Measurements from ENCODE around the gene CZIB. TPM values are rescaled to one million over a fixed set of nuclear protein-coding genes. Genes with fewer than 3 reads are reported as not detected.

Gene CZIB
- total RNA-seq = 10 to 100 TPM; 38.3 to 51.4 (median 44.9) TPM

GRCh38 chr1:53220171-53220961 lies at the start of gene CZIB:
TSS of gene CZIB (minus strand) at chr1:53220634. CDS start at chr1:53220575, 59 bp downstream.
- Histone ChIP-seq H3K27me3 (no peaks in the 10 kb centered on the region), H3K36me3 (peaks cover 0 to 28% of the 10 kb centered on the region in 2 donors), H3K27ac (peak within 1 kb of the TSS; percentile 94 to 98 (median 96)), H3K9me3 (no peaks in the 10 kb centered on the region), H3K4me1 (peaks cover 13 to 15% of the 10 kb centered on the region in 2 donors), H3K4me3 (peak within 1 kb of the TSS; percentile 80 to 89 (median 86))
- TF ChIP-seq, protein P1, sequence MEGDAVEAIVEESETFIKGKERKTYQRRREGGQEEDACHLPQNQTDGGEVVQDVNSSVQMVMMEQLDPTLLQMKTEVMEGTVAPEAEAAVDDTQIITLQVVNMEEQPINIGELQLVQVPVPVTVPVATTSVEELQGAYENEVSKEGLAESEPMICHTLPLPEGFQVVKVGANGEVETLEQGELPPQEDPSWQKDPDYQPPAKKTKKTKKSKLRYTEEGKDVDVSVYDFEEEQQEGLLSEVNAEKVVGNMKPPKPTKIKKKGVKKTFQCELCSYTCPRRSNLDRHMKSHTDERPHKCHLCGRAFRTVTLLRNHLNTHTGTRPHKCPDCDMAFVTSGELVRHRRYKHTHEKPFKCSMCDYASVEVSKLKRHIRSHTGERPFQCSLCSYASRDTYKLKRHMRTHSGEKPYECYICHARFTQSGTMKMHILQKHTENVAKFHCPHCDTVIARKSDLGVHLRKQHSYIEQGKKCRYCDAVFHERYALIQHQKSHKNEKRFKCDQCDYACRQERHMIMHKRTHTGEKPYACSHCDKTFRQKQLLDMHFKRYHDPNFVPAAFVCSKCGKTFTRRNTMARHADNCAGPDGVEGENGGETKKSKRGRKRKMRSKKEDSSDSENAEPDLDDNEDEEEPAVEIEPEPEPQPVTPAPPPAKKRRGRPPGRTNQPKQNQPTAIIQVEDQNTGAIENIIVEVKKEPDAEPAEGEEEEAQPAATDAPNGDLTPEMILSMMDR (IDR thresholded peaks at IDR 0.05 in 4 of 5, conservative IDR thresholded peaks at IDR 0.05 in 1 of 5) = no peak
- TF ChIP-seq POLR2A (IDR thresholded peaks at IDR 0.05) = peak; percentile 80 to 85
- in situ Hi-C loops (cut with MboI; ENCODE audit: low sequenced_read_pairs in 4 of 4) (no loop called here), intact Hi-C loops (cut with DNase I; ENCODE audit: low total_unique reads) (loop anchor here (1.0 kb wide), 2 partner anchors 18 to 24 kb away; partner anchors contain the start of genes CPT2 and MAGOH)
- ATAC-seq (peak; percentile 97 to 98), DNase-seq (peak; percentile 83 to 91)

GRCh38 chr1:53270107-53270506 lies 49.7 kb upstream of the CZIB start:
- in situ Hi-C loops (cut with MboI; ENCODE audit: low sequenced_read_pairs in 4 of 4) (no loop called here), intact Hi-C loops (cut with DNase I; ENCODE audit: low total_unique reads) (no loop called here)
- H3K4me3 ChIP-seq = no peak overlapping the region
- TF ChIP-seq, protein P1 (IDR thresholded peaks at IDR 0.05 in 4 of 5, conservative IDR thresholded peaks at IDR 0.05 in 1 of 5) = no peak
- TF ChIP-seq POLR2A (IDR thresholded peaks at IDR 0.05) = no peak
- no peak overlapping the region for H3K27ac ChIP-seq
- H3K9me3 ChIP-seq = no peaks in the 10 kb centered on the region
- no peaks in the 10 kb centered on the region for H3K4me1 ChIP-seq
- no peaks in the 10 kb centered on the region for H3K27me3 ChIP-seq
- ATAC-seq = no peak
- H3K36me3 ChIP-seq = no peaks in the 10 kb centered on the region
- DNase-seq = no peak

- Histone ChIP-seq H3K36me3 (no peaks in the 10 kb centered on the region), H3K9me3 (no peaks in the 10 kb centered on the region), H3K4me3 (no peak overlapping the region), H3K4me1 (no peaks in the 10 kb centered on the region), H3K27ac (no peak overlapping the region), H3K27me3 (no peaks in the 10 kb centered on the region)
- intact Hi-C loops (cut with DNase I; ENCODE audit: low total_unique reads) (no loop called here), in situ Hi-C loops (cut with MboI; ENCODE audit: low sequenced_read_pairs in 4 of 4) (no loop called here)
- TF ChIP-seq, protein P1 (IDR thresholded peaks at IDR 0.05 in 4 of 5, conservative IDR thresholded peaks at IDR 0.05 in 1 of 5) = no peak
- no peak for TF ChIP-seq POLR2A (IDR thresholded peaks at IDR 0.05)
- no peak for ATAC-seq
- no peak for DNase-seq
Measured at GRCh38 chr1:53267761-53268160, 47.3 kb upstream of the CZIB start.

DNA sequence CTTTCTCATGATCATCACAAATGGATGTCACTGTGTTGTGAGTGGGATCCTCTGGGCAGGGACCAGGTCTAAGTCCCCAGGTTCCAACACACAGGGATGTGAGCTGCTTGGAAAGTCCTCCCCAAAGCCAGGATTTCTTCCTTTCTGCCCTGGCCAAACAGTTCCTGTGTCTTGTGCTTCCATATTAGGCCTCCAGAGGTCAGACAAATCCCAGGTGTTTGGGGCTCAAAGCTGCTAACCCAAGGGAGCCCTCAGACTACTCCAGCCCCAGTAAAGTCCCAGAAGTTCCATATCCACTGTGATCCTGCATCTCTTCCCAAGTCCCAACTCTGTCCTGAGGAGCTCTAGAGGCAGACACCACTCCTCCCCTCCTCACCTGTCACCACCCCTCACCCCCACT lies 45.6 kb upstream of the CZIB start:
- H3K36me3 ChIP-seq = no peaks in the 10 kb centered on the region
- DNase-seq (no peak), ATAC-seq (no peak)
- no peaks in the 10 kb centered on the region for H3K4me1 ChIP-seq
- no peaks in the 10 kb centered on the region for H3K9me3 ChIP-seq
- no peaks in the 10 kb centered on the region for H3K27me3 ChIP-seq
- intact Hi-C loops (cut with DNase I; ENCODE audit: low total_unique reads) (no loop called here), in situ Hi-C loops (cut with MboI; ENCODE audit: low sequenced_read_pairs in 4 of 4) (no loop called here)
- no peak overlapping the region for H3K27ac ChIP-seq
- no peak for TF ChIP-seq POLR2A (IDR thresholded peaks at IDR 0.05)
- TF ChIP-seq, protein P1 (IDR thresholded peaks at IDR 0.05 in 4 of 5, conservative IDR thresholded peaks at IDR 0.05 in 1 of 5) = no peak
- H3K4me3 ChIP-seq = no peak overlapping the region
